ENCODE data around the gene EPHA6.

EPHA6 gene

DNA sequence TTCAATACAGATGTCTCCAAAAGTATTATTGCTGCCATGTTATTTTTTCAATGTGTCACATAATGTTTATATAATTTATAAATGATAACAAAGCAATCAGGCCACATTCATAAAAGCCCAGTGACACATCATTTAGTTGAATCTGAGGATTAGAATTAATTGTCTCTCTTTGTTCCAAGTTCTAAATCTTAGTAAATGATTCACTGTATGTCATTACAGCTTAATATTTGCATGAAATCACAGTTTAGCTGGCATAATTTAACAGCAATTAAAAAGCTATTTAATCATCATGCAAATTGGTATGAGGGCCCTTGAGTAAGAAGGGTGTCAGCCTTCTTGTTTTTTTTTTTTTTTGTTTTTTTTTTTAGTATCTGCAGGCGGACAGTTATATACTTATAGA is 427.0 kb downstream of the EPHA6 start:
- no peak for DNase-seq (ENCODE audit: extremely low read depth, low read depth)
- TF ChIP-seq, protein P1, sequence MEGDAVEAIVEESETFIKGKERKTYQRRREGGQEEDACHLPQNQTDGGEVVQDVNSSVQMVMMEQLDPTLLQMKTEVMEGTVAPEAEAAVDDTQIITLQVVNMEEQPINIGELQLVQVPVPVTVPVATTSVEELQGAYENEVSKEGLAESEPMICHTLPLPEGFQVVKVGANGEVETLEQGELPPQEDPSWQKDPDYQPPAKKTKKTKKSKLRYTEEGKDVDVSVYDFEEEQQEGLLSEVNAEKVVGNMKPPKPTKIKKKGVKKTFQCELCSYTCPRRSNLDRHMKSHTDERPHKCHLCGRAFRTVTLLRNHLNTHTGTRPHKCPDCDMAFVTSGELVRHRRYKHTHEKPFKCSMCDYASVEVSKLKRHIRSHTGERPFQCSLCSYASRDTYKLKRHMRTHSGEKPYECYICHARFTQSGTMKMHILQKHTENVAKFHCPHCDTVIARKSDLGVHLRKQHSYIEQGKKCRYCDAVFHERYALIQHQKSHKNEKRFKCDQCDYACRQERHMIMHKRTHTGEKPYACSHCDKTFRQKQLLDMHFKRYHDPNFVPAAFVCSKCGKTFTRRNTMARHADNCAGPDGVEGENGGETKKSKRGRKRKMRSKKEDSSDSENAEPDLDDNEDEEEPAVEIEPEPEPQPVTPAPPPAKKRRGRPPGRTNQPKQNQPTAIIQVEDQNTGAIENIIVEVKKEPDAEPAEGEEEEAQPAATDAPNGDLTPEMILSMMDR (IDR thresholded peaks at IDR 0.05; ENCODE audit: low read depth, low read length) = no peak

DNA sequence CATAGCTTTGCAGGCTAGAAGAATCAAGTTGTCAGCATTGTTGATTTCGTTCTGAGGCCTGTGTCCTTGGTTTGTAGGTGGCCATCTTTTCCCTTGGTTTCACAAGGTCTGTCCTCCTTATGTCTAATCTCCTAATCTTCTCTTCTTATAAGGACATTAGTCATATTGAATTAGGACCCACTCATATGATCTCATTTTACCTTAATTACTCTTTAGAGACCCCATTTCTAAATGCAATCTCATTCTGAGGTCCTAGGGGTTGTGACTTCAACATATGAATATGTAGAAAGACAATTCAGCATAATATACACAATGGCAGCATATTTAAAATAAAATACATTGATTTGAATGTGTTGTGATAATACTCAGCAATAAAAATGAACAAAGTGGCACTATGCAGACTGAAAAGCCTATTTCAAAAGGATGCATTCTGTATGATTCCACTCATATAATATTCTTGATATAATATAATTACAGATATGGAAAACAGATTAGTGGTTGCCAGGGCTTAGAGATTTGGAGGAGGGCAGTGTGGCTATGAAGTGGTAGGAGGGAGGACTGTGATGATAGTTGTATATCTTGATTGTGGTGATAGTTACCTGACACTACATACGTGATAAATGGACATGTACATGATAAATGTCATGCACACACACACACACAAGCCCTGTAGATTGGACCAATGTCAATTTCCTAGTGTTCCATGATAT is 431.0 kb downstream of the EPHA6 start:
- TF ChIP-seq, protein P1 (IDR thresholded peaks at IDR 0.05; ENCODE audit: low read depth, low read length) = no peak
- no peak for DNase-seq (ENCODE audit: extremely low read depth, low read depth)

DNA sequence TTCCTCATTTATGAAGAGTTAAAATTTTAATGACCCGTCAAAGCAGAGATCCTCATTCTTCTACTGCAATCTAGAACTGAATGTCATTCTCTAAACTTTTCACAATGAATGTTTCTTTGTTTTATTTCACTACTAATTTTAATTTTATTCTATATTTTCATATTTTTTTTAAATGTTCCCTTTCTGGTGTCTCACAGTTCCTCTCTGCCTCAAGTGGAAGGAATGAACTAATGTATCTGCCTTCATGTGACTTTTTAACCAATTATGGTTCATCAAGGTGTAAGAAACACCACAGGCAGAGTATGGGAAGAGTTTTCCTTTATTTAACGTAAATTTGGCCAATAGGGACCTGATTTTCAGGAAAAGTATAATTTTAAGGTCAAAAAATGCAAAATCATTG is 441.7 kb downstream of the EPHA6 start:
- TF ChIP-seq, protein P1 (IDR thresholded peaks at IDR 0.05; ENCODE audit: low read depth, low read length) = no peak
- no peak for DNase-seq (ENCODE audit: extremely low read depth, low read depth)

DNA sequence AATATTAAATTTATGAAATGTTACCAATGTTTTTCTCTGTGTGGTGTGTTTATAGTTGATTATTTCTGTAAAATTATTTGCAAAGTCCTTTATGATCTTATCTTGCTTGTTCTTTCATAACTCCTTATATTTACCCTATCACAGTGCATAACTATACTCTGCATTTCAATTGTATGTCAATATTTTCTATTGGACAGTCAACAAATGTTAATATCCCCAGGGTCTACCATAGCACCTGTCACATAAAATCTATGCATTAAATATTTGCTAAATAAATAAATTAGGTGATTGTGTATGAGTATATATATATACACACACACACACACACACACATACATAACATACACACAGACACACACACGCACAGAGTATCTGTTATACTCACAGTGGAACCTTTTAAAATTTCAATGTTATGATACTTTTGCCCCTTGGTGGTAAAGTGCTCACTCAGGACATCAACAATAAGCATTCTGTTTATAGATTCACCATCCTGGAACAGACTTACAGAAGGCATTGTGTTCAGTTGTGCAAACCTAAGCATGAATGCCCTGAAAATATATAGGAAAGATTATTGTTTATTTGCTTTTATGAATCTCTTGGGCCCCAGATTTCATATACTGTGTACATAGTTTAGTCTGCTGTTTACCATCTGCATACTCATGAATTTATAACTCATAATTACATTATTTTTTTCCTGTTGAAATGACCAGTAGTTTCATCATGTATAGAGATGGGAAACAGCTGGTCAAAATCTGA is 443.7 kb downstream of the EPHA6 start:
- no peak for DNase-seq (ENCODE audit: extremely low read depth, low read depth)
- TF ChIP-seq, protein P1 (IDR thresholded peaks at IDR 0.05; ENCODE audit: low read depth, low read length) = no peak

DNA sequence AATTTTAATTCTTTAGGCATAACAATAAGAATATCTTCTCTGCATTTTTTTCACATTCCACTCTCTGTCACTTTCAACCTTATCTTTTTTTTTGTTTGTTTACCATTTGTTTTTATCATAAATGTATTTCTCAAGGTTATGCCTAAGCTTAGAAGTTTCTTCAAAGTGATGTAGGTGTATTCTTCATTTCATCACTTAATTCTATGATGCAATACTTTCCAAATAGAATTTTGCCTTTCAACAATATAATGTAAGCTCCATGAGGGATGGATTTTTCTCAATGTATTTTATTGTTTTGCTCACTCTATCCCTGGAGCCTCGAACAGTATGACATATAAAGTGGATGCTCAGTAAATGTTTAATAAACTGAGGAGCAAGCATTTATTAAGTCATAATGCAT is 444.9 kb downstream of the EPHA6 start:
- TF ChIP-seq, protein P1 (IDR thresholded peaks at IDR 0.05; ENCODE audit: low read depth, low read length) = no peak
- no peak for DNase-seq (ENCODE audit: extremely low read depth, low read depth)

DNA sequence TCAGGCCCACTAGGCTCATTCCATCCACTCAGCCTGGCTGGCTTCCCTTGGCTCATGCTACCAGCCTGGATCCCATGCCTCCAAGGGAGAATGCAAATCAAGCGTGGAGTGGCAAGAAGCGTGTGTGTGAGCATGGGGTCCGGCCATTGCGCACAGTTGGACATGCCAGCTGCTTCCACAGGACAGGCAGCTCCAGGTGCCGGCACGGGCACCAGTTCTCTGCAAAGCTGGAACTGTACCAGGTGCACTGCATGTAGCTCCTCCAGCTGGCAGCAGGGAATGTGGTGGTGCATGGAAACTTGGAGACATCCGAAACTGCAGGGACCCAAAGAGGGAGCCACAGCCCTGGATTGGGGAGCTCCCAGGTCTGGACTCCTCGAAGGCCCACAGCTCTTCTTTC is 449.8 kb downstream of the EPHA6 start:
- TF ChIP-seq, protein P1 (IDR thresholded peaks at IDR 0.05; ENCODE audit: low read depth, low read length) = no peak
- no peak for DNase-seq (ENCODE audit: extremely low read depth, low read depth)
